AG08395 (cell line): ENCODE results near the gene MED31.
A peak's percentile ranks its signal among the peaks of the same experiment; 100 is the strongest.
"Not testable (repeated sequence)": the region's sequence is repeated elsewhere in the genome, so short reads cannot be mapped to it uniquely, and the experiment has no call there.

Experiments used
- DNase-seq: peaks from one replicate; pipeline ENCODE4 v3.0.0; 2012; ENCODE audit warnings: mixed read lengths, low spot score

MED31 gene

GRCh38 chr17:6626616-6627015 is 24.8 kb downstream of the MED31 start:
- no peak for DNase-seq

GRCh38 chr17:6623941-6624340 is 27.5 kb downstream of the MED31 start:
- DNase-seq: no peak

GRCh38 chr17:6611231-6611630 is 40.2 kb downstream of the MED31 start:
- no peak for DNase-seq

- no peak for DNase-seq
Observed at GRCh38 chr17:6610011-6610410, 41.4 kb downstream of the MED31 start.

GRCh38 chr17:6608321-6608720 is 43.1 kb downstream of the MED31 start:
- DNase-seq: peak; percentile 10

GRCh38 chr17:6605142-6605541 is 46.3 kb downstream of the MED31 start:
- DNase-seq: no peak

GRCh38 chr17:6603744-6604325 is 47.6 kb downstream of the MED31 start:
- no peak for DNase-seq

- DNase-seq: no peak
Observed at GRCh38 chr17:6602141-6602540, 49.3 kb downstream of the MED31 start.

- no peak for DNase-seq
Observed at GRCh38 chr17:6599364-6599763, 52.0 kb downstream of the MED31 start.

- no peak for DNase-seq
Observed at GRCh38 chr17:6597727-6598126, 53.7 kb downstream of the MED31 start.

GRCh38 chr17:6596941-6597340 is 54.5 kb downstream of the MED31 start:
- DNase-seq: no peak

- no peak for DNase-seq
Observed at GRCh38 chr17:6596511-6596910, 54.9 kb downstream of the MED31 start.

- no peak for DNase-seq
Observed at GRCh38 chr17:6596081-6596480, 55.3 kb downstream of the MED31 start.

GRCh38 chr17:6593371-6593770 is 58.0 kb downstream of the MED31 start:
- not testable (repeated sequence) for DNase-seq
